Pons (tissue), 1 donor: Measurements from ENCODE around the gene SARM1.

Experiments used
- DNase-seq: peaks from one replicate; pipeline ENCODE4 v3.0.0-alpha.2; 2016; ENCODE audit warnings: low spot score

SARM1 gene

GRCh38 chr17:28395968-28396367, 24.5 kb downstream of the SARM1 start:
- no peak for DNase-seq

GRCh38 chr17:28396635-28397239, 25.2 kb downstream of the SARM1 start:
- DNase-seq: no peak

GRCh38 chr17:28397275-28397674, 25.8 kb downstream of the SARM1 start:
- DNase-seq: no peak

- DNase-seq: no peak
These were observed 26.3 kb downstream of the SARM1 start for GRCh38 chr17:28397687-28398279.

- no peak for DNase-seq
These were observed 26.9 kb downstream of the SARM1 start for GRCh38 chr17:28398280-28398981.

GRCh38 chr17:28399808-28400207, 28.3 kb downstream of the SARM1 start:
- no peak for DNase-seq

- no peak for DNase-seq
These were observed 30.7 kb downstream of the SARM1 start for GRCh38 chr17:28402224-28402630.

- no peak for DNase-seq
These were observed 31.4 kb downstream of the SARM1 start for GRCh38 chr17:28402844-28403243.

- DNase-seq: peak; percentile 53
These were observed 32.5 kb downstream of the SARM1 start for GRCh38 chr17:28404007-28404406.

GRCh38 chr17:28404461-28404811, 32.9 kb downstream of the SARM1 start:
- no peak for DNase-seq

GRCh38 chr17:28404812-28405570, 33.5 kb downstream of the SARM1 start:
- no peak for DNase-seq

GRCh38 chr17:28405632-28406472, 34.4 kb downstream of the SARM1 start, which contains the start of gene SLC46A1:
TSS of gene SLC46A1 (minus strand) at chr17:28406212. CDS start at chr17:28406114, 98 bp downstream.
- DNase-seq: no peak

GRCh38 chr17:28406473-28406814, 35.0 kb downstream of the SARM1 start:
- DNase-seq: no peak

GRCh38 chr17:28407130-28407973, 35.9 kb downstream of the SARM1 start:
- no peak for DNase-seq

GRCh38 chr17:28407974-28408306, 36.4 kb downstream of the SARM1 start:
- DNase-seq: no peak

GRCh38 chr17:28412099-28412498, 40.6 kb downstream of the SARM1 start:
- no peak for DNase-seq

- no peak for DNase-seq
These were observed 42.3 kb downstream of the SARM1 start for GRCh38 chr17:28413804-28414203.

GRCh38 chr17:28415886-28416285, 44.4 kb downstream of the SARM1 start:
- DNase-seq: no peak

GRCh38 chr17:28416703-28417311, 45.3 kb downstream of the SARM1 start:
- DNase-seq: peak; percentile 66

- no peak for DNase-seq
These were observed 50.4 kb downstream of the SARM1 start for GRCh38 chr17:28421787-28422305.
